ENCODE data around the gene NRP2. TPM values are rescaled to one million over a fixed set of nuclear protein-coding genes. Genes with fewer than 3 reads are reported as not detected.
A peak's percentile ranks its signal among the peaks of the same experiment; 100 is the strongest.

Gene NRP2
- polyA plus RNA-seq, 2 of the 4 experiments (the other 2 are of a cell fraction), result 144 to 159 TPM

GRCh38 chr2:205772983-205773382 lies 90.7 kb downstream of the NRP2 start:
- CTCF ChIA-PET, result interaction anchor here (1.3 kb wide), 1 partner anchor 153 kb away, joined by 6 read pairs; no protein-coding TSS in a partner anchor
- ATAC-seq (no peak), FAIRE-seq (no peak), DNase-seq (ENCODE audit: low read depth in 1 of 2, low spot score in 1 of 2) (no peak)
- H3K27ac ChIP-seq, result no peak overlapping the region
- POLR2A ChIA-PET, result no interaction called here
- H3K9me3 ChIP-seq, result no peaks in the 10 kb centered on the region
- TF ChIP-seq RFX5 (IDR thresholded peaks at IDR 0.05) (no peak), RARB (CRISPR knock-in tag; IDR thresholded peaks at IDR 0.05) (no peak), FOXS1 (CRISPR knock-in tag; IDR thresholded peaks at IDR 0.05) (no peak), SMC3 (IDR thresholded peaks at IDR 0.05) (no peak), CTCF (IDR thresholded peaks at IDR 0.05) (no peak), ELK1 (IDR thresholded peaks at IDR 0.05; ENCODE audit: low read depth, low read length) (no peak)
- no peak overlapping the region for H3K4me2 ChIP-seq
- peaks cover 41% of the 10 kb centered on the region for H3K4me1 ChIP-seq
- no peak overlapping the region for H3K4me3 ChIP-seq
- 88% methylated on average over 3 of the region's 3 CpGs for WGBS (ENCODE audit: missing lambda C conversion rate)

GRCh38 chr2:205773989-205774388 lies 91.7 kb downstream of the NRP2 start:
- TF ChIP-seq E2F6 (IDR thresholded peaks at IDR 0.05; ENCODE audit: borderline replicate concordance, low read depth) (no peak), MAX (IDR thresholded peaks at IDR 0.05) (no peak), CHD2 (IDR thresholded peaks at IDR 0.05; ENCODE audit: low read length, partially characterized antibody) (no peak), HOXA7 (CRISPR knock-in tag; IDR thresholded peaks at IDR 0.05) (no peak), CBX2 (IDR thresholded peaks at IDR 0.05; ENCODE audit: borderline replicate concordance, low read depth) (no peak), EP300 (IDR thresholded peaks at IDR 0.05) (no peak), CEBPB (IDR thresholded peaks at IDR 0.05) (no peak), CBX8 (IDR thresholded peaks at IDR 0.05) (no peak), EHMT2 (IDR thresholded peaks at IDR 0.05; ENCODE audit: low read depth) (no peak), KDM5A (IDR thresholded peaks at IDR 0.05) (no peak), BHLHE40 (IDR thresholded peaks at IDR 0.05; ENCODE audit: low read depth, low read length) (no peak)
- H3K4me2 ChIP-seq, result no peak overlapping the region
- peaks cover 30% of the 10 kb centered on the region for H3K4me1 ChIP-seq
- no peaks in the 10 kb centered on the region for H3K9me3 ChIP-seq
- ChIA-PET POLR2A (interaction anchor here (1.1 kb wide), 1 partner anchor 92 kb away, joined by 4 read pairs; the partner anchor contains the start of gene NRP2), CTCF (interaction anchor here (1.1 to 2.5 kb wide), 3 partner anchors 12 to 152 kb away, joined by 4 to 14 read pairs (median 6); no protein-coding TSS in a partner anchor)
- H3K4me3 ChIP-seq, result no peak overlapping the region
- DNase-seq (ENCODE audit: low read depth in 1 of 2, low spot score in 1 of 2) (no peak), FAIRE-seq (no peak), ATAC-seq (no peak)
- H3K27ac ChIP-seq, result peak overlapping the region in 1 of 2 experiments; percentile 9; a peak in 1 of 6 replicates
- 62% methylated on average over 1 of the region's 1 CpG for WGBS (ENCODE audit: missing lambda C conversion rate)

- WGBS (ENCODE audit: missing lambda C conversion rate), result 94% methylated on average over 6 of the region's 6 CpGs
- Histone ChIP-seq H3K4me1 (peaks cover 18% of the 10 kb centered on the region), H3K27ac (no peak overlapping the region), H3K4me2 (no peak overlapping the region), H3K4me3 (no peak overlapping the region), H3K9me3 (no peaks in the 10 kb centered on the region)
- ChIA-PET CTCF (interaction anchor here (0.7 to 2.5 kb wide), 8 partner anchors 55 to 176 kb away, joined by 3 to 14 read pairs (median 5); no protein-coding TSS in a partner anchor), POLR2A (interaction anchor here (1.1 kb wide), 1 partner anchor 93 kb away, joined by 4 read pairs; the partner anchor contains the start of gene NRP2)
- DNase-seq (ENCODE audit: low read depth in 1 of 2, low spot score in 1 of 2) (no peak), ATAC-seq (no peak), FAIRE-seq (no peak)
- TF ChIP-seq SMC3 (IDR thresholded peaks at IDR 0.05) (no peak), RCOR1 (IDR thresholded peaks at IDR 0.05; ENCODE audit: low read depth, low read length) (no peak), MYC (IDR thresholded peaks at IDR 0.05; ENCODE audit: borderline replicate concordance, low read length) (no peak), SREBF2 (IDR thresholded peaks at IDR 0.05) (no peak), HOXB13 (CRISPR knock-in tag; IDR thresholded peaks at IDR 0.05; ENCODE audit: low read depth) (no peak), RFX5 (IDR thresholded peaks at IDR 0.05) (no peak), CTCF (IDR thresholded peaks at IDR 0.05) (no peak), TP53 (CRISPR knock-in tag; IDR thresholded peaks at IDR 0.05) (no peak), REST (IDR thresholded peaks at IDR 0.05) (no peak)
Observed at GRCh38 chr2:205775097-205775877, 93.0 kb downstream of the NRP2 start.

All from A549 (cell line).